ENCODE results near the gene GPX1. TPM values are rescaled to one million over a fixed set of nuclear protein-coding genes. Genes with fewer than 3 reads are reported as not detected.
A peak's percentile ranks its signal among the peaks of the same experiment; 100 is the strongest.

GPX1 gene
- total and polyA plus RNA-seq, 2 donors (not counting 1 experiment from before 2014, with no cell fraction given) = 79.5 to 180 TPM

- H3K27me3 Mint-ChIP-seq = no peaks in the 10 kb centered on the region
Measured at GRCh38 chr3:49327485-49327884, 30.7 kb downstream of the GPX1 start.

GRCh38 chr3:49324768-49325167 is 33.4 kb downstream of the GPX1 start:
- Mint-ChIP-seq H3K9me3 (ENCODE audit: insufficient read depth) (no peaks in the 10 kb centered on the region), H3K4me3 (no peak overlapping the region), H3K4me1 (no peaks in the 10 kb centered on the region), H3K27me3 (no peaks in the 10 kb centered on the region), H3K27ac (no peak overlapping the region)
- POLR2A ChIA-PET = no interaction called here
- Histone ChIP-seq H3K9me3 (ENCODE audit: control extremely low read depth in 1 of 3, control insufficient read depth in 2 of 3, insufficient read depth in 1 of 3, low read length in 2 of 3) (no peaks in the 10 kb centered on the region), H3K9ac (ENCODE audit: low read length) (no peak overlapping the region), H3K36me3 (replicated peaks in 1 of 2; ENCODE audit: control extremely low read depth in 1 of 2, control insufficient read depth in 1 of 2, extremely low read depth in 1 of 2, insufficient read depth in 2 of 2, low read length in 1 of 2) (peaks cover 26 to 91% of the 10 kb centered on the region in 2 experiments), H2AFZ (ENCODE audit: insufficient read depth, low read depth, low read length, poor library complexity, severe bottlenecking) (no peak overlapping the region), H3K27ac (ENCODE audit: low read length in 2 of 2) (no peak overlapping the region), H3K4me3 (ENCODE audit: control extremely low read depth in 1 of 5, extremely low read depth in 1 of 5, insufficient read depth in 1 of 5, low read depth in 2 of 5, low read length in 4 of 5) (no peak overlapping the region), H4K20me1 (ENCODE audit: control insufficient read depth, insufficient read depth, low read length, poor library complexity, severe bottlenecking) (peaks cover 41% of the 10 kb centered on the region), H3K4me1 (ENCODE audit: control insufficient read depth in 2 of 2, insufficient read depth in 2 of 2, low read length in 2 of 2) (no peaks in the 10 kb centered on the region), H3K4me2 (replicated peaks; ENCODE audit: low read depth, low read length, poor library complexity, severe bottlenecking) (no peak overlapping the region), H3K27me3 (replicated peaks in 1 of 4; ENCODE audit: control extremely low read depth in 1 of 4, control insufficient read depth in 3 of 4, insufficient read depth in 4 of 4, low read length in 3 of 4) (no peaks in the 10 kb centered on the region), H3K79me2 (ENCODE audit: control insufficient read depth, insufficient read depth, low read length) (peaks cover 76% of the 10 kb centered on the region)
- CTCF ChIA-PET = interaction anchor here (2.6 kb wide), 1 partner anchor 124 kb away, joined by 14 read pairs; no protein-coding TSS in a partner anchor
- intact Hi-C loops (cut with micrococcal nuclease) = no loop called here
- no peak for TF ChIP-seq EZH2 (IDR thresholded peaks at IDR 0.05; ENCODE audit: borderline replicate concordance, insufficient read depth, low read depth, low read length, poor library complexity, severe bottlenecking)
- no peak for TF ChIP-seq CTCF (IDR thresholded peaks at IDR 0.05)
- 99% methylated on average over 7 of the region's 7 CpGs for WGBS (ENCODE audit: insufficient coverage)
- no peak for ATAC-seq (ENCODE audit: low read depth)
- no peak for DNase-seq

More at GRCh38 chr3:49327485-49327884, 30.7 kb downstream of the GPX1 start:
- H3K79me2 ChIP-seq (ENCODE audit: control insufficient read depth, insufficient read depth, low read length) = peaks cover 87% of the 10 kb centered on the region
- no peak overlapping the region for H2AFZ ChIP-seq (ENCODE audit: insufficient read depth, low read depth, low read length, poor library complexity, severe bottlenecking)
- intact Hi-C loops (cut with micrococcal nuclease) = loop anchor here (1.0 kb wide), 1 partner anchor 122 kb away; no protein-coding TSS in a partner anchor
- H3K9ac ChIP-seq (ENCODE audit: low read length) = no peak overlapping the region
- POLR2A ChIA-PET = no interaction called here
- TF ChIP-seq EZH2 (IDR thresholded peaks at IDR 0.05; ENCODE audit: borderline replicate concordance, insufficient read depth, low read depth, low read length, poor library complexity, severe bottlenecking) = no peak
- TF ChIP-seq CTCF (IDR thresholded peaks at IDR 0.05) = peak; percentile 42
- no peaks in the 10 kb centered on the region for H3K4me1 Mint-ChIP-seq
- H3K4me1 ChIP-seq (ENCODE audit: control insufficient read depth in 2 of 2, insufficient read depth in 2 of 2, low read length in 2 of 2) = no peaks in the 10 kb centered on the region
- H3K4me2 ChIP-seq (replicated peaks; ENCODE audit: low read depth, low read length, poor library complexity, severe bottlenecking) = no peak overlapping the region
- CTCF ChIA-PET = interaction anchor here (1.0 to 2.6 kb wide), 2 partner anchors 25 to 122 kb away, joined by 4 to 14 read pairs; no protein-coding TSS in a partner anchor
- H3K27ac ChIP-seq (ENCODE audit: low read length in 2 of 2) = no peak overlapping the region
- no peaks in the 10 kb centered on the region for H3K9me3 Mint-ChIP-seq (ENCODE audit: insufficient read depth)
- no peak overlapping the region for H3K4me3 ChIP-seq (ENCODE audit: control extremely low read depth in 1 of 5, extremely low read depth in 1 of 5, insufficient read depth in 1 of 5, low read depth in 2 of 5, low read length in 4 of 5)
- H3K4me3 Mint-ChIP-seq = no peak overlapping the region
- H4K20me1 ChIP-seq (ENCODE audit: control insufficient read depth, insufficient read depth, low read length, poor library complexity, severe bottlenecking) = peaks cover 36% of the 10 kb centered on the region
- no peaks in the 10 kb centered on the region for H3K27me3 ChIP-seq (replicated peaks in 1 of 4; ENCODE audit: control extremely low read depth in 1 of 4, control insufficient read depth in 3 of 4, insufficient read depth in 4 of 4, low read length in 3 of 4)
- ATAC-seq (ENCODE audit: low read depth) (no peak), DNase-seq (no peak)
- WGBS (ENCODE audit: insufficient coverage) = 92% methylated on average over 5 of the region's 7 CpGs
- no peaks in the 10 kb centered on the region for H3K9me3 ChIP-seq (ENCODE audit: control extremely low read depth in 1 of 3, control insufficient read depth in 2 of 3, insufficient read depth in 1 of 3, low read length in 2 of 3)
- peaks cover 26 to 76% of the 10 kb centered on the region in 2 experiments for H3K36me3 ChIP-seq (replicated peaks in 1 of 2; ENCODE audit: control extremely low read depth in 1 of 2, control insufficient read depth in 1 of 2, extremely low read depth in 1 of 2, insufficient read depth in 2 of 2, low read length in 1 of 2)
- no peak overlapping the region for H3K27ac Mint-ChIP-seq
